CD4-positive, alpha-beta T cell treated with Interferon gamma for 1 hour (primary cell): ENCODE results near the gene SPEF1.

Experiments used
- DNase-seq: peaks from one replicate; pipeline ENCODE4 v3.0.0-alpha.2; 2020

Gene SPEF1

DNA sequence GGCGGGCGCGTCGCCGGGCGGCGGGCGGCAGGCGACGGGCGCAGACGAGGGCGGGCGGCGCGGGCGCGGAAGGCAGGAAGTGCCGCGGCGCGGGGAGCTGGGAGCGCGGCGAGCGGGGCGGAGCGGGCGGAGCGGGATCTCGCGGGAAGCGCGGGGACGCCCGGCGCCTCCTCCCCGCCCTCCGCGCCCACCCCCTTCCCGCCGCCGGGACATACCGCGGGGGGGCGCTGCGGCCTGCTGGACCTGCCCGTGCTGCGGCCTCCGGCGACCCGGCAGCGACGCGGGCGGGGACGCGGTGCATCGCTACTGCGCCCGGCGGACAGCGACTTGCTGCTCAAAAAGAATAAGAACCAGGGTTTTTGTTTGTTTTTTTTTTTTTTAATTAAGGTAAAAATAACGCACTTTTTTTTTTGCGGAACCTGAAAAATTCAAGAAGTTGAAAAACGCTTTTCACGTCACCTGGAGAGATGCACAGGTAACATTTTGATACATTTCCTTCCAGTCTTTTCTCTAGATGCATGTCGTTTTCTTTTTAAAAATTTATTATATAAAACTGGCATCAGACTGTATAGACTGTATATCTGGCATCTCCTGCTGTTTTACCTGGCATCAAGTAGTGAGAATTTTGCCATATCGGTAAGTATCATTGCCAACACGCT lies 5.5 kb upstream of the SPEF1 start, which contains the start of gene CENPB:
CENPB (minus strand) TSS at position 76 of the 659 bp plus-strand sequence. CDS start 257 bp downstream, outside the sequence.
- DNase-seq = peak; percentile 88

DNA sequence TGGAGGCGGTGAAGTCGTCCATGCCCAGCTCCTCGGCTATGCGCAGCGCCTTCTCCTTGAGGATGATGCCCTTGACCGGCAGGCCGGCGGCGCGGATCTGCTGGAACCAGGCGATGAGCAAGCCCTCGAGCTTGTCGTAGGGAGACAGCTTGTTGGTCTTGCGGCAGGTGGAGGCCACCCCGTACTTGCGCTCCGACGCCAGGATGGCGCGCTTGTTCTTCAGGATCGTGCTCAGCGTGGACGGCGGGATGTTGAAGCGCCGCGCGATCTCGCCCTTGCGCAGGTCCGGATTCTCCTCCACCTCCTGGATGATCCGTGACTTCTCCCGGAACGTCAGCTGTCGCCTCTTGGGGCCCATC lies 4.9 kb upstream of the SPEF1 start:
- DNase-seq = peak; percentile 30

DNA sequence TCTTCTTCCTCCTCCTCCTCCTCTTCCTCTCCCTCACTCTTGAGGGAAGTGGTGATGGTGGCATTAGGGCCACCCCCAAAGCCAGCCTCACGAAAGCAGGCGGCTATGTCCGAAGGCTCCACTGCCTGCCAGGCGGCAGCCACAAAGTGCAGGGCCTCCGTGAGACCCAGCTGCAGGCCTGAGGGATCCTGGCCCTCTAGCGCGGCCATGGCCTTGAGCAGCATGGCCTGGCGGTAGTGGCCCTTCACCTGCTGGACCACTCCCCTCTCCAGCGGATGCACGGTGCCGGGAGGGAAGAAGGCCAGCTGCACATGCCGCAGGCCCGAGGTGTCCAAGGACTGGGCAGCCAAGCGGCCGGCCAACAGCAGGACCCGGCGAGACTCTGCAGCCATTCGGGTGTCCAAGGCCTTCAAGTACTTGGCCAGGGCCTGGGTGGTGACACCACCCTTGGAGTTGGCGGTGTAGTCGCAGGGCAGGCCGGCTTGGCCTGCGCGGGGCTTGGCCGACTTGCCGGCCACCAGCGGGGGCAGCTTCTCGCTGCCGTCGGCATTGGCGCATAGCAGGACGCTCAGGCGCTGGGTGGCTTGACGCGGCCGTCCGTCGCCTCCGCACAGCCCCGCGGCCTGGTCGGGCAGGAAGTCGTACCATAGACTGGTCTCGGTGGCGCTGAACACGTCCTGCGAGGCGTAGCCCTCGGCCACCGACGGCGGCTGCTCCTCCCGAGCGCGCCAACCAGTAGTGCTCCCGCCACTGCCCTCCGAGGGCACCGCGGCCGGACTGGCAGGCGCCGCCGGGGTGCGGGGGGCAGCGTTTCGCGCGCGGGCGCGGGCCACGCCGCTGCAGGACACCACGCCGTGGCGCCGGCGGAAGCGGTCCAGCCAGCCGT lies 4.2 kb upstream of the SPEF1 start:
- DNase-seq = no peak

DNA sequence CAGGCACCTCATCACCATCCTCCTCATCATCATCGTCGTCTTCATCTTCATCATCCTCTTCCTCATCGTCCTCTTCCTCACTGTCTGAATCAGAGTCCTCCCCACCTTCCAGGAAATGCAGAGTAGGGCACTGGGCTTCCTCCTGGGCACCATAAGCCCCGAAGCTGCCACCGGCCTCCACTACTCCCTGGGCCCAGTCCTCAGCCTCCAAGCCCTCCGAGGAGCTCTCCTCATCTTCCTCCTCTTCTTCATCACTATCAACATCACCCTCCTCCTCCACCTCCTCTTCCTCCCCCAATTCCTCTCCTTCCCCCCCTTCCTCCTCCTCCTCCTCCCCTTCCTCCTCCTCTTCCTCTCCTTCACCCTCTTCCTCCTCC lies 3.6 kb upstream of the SPEF1 start:
- no peak for DNase-seq

DNA sequence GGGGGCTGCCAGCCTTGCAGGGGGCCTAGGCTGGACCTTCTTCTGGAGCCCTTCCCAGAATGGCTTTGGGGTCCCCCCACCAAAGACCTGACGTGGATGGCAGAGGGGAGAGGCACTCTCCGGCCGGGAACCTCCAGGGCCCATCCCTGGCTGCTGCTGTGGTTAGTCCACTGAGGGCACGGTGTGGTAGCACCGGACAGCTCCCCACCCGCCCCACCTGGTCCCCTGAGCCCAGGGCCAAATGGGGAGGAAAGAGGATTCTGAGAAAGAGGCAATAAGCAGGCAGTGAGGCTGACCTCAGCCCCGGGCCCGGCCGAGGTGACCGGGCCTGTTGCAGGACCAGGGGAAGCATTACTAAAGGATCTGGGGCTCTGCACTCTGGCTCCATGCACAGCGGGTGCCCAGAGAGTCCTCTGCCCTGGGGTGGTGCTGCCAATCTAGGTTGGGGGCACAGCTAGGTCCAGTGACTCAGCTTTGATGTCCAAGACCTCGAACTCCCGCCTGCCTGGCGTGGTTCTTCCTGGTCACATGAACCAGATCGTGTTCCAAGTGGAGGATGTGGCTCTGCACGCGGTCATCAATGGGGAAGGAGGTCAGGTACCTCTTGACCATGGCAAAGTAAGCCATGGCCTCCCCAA lies 3.1 kb upstream of the SPEF1 start:
- DNase-seq = no peak

DNA sequence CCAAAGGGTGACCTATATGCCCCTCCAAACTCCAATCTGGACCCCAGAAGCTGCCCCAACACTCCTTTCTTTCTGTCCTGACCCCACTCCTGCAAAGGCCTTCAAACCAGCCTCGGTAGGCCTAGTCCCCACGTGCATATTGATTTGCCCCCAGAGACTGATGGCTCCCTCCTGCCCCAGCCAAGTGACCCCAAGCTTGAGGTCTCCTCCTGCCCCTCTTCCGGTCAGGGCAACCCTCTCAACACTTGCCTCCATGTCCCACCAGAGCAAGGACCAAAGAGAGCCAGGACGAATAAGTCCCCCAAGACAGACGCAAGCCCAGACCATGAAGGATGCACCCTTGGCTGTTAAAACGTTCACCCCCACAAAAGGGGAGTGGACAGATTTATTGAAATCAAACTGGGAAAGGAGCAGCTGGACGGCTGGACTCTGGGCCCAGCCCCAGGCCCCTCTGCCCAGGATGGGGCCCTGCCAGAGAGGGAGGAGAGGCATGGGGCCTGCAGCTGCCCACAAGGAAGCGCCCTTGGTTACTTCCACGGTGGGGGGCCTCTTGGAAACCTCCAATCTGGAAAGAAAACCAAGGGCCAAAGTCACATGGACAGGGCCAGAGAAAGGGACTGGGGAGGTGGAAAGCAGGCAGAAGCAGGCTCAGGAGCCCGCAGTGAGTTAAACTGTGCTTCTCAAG lies 2.4 kb upstream of the SPEF1 start:
- no peak for DNase-seq

DNA sequence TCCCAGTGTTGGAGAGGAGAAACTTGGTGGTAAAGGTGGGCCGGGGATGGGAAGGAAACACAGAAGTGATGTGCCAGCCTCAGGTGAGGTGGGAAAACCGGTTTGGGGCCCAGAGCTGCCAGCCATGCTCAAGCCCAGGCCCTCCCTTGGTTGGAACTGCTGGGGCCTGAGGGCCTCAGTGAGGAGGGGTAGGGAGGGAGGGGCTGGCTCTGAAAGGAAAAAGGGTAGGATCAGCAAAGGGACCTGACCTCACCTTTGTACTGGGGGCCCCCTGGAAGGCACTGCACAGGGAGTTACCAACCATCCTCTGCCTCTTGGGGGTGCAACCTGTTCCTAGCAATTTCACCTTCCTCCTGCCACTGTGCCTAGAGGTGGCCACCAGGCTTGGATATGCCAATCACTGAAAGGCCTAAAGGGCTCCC lies 1.8 kb upstream of the SPEF1 start:
- DNase-seq = no peak

DNA sequence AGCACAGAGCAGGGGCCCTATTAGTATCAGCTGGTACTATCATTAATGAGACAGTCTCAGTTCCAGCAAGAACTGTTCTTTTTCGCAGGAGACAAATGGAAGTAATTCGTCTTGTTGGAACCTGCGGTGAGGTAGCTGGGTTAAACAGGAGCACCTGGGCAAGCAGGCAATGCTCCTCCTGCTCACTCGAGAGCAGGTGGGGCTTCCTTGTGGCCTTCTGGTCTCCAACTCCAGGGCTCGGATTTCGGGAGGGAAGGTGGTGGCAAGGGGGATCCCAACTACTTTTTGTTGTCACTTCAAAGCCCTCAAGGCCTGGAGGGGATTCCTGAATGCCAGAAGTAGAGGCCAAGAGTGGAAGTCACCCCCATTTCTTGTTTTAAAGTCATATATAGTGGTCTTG lies 1.3 kb upstream of the SPEF1 start:
- no peak for DNase-seq

DNA sequence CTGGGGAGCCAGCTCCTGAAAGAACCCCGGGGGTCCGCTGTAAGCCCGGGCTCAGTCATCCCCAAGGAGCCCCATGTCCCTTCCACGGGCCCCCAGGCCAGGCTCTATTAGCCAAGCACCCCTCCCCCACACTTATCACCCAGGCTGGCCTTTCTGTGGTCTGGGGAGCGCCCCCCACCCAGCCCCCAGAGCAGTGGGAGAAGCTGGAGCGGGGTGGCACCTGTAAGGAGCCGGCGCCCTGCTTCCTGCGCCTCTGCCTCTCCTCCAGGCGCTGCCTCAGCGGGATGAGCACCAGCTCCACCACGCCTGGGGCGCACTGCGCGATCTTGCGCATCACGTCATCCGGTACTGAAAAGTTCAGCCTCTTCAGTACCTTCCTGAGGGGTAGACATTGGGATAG lies 2.3 kb downstream of the SPEF1 start:
- no peak for DNase-seq

DNA sequence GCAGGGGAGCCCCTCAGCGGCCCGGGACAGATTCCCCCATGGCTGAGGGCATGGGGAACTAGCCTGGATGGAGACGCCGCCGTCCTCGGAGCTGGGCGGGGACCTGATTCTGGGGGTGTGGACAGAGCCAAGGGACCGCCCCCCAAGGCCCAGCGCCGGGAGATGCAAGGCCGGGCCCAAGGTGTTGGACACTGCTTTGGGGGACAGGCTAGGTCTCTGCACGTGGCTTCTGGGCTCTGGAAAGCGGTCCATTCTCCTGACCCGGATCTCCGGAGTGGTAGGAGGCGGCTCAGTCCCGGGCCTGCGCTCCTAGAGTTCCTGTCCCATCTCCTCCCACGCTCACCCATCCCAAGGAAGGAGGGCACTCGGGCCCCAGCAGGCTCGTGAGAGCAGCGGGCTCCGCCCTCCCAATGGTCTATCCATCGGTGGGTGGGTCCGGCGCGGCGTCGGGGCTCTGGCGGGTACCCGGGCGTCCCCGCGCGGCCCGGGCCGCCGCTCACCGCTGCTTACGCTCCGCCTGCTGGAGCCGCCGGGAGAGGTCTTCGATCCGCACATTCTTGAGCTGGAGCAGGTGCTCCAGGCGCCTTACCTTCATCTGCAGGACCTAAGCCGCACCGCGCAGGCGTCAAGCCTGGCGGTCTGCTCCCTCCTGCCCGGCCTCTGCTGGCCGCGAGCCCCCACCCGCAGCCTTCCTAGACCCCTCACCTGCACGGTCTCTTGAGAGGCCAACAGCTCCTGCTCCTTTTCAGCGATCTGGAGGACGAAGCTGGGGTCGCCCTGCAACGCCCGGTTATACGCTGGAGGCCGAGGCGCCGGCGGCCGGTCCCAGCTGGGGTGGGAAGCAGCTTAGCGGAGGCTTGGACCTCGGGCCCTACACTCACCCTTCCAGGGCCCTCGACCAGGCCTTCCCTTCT lies 3.3 kb downstream of the SPEF1 start:
- DNase-seq = peak; percentile 52

DNA sequence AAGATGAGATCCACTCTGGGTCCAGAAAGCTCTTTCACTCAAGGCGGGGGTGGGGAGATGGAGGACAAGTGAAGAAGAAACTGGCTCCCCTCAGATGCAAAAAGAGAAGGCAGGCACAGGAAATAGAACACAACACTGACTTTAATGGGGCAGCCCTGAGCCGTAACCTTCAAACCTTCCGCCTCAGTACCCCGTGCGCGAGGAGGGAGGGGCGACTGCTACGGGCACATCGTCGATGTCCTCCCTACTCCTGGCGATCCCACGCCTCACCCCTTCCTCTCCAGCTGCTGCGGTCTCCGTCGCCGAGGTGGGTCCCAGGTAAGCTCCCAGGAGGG lies 3.9 kb downstream of the SPEF1 start:
- no peak for DNase-seq

DNA sequence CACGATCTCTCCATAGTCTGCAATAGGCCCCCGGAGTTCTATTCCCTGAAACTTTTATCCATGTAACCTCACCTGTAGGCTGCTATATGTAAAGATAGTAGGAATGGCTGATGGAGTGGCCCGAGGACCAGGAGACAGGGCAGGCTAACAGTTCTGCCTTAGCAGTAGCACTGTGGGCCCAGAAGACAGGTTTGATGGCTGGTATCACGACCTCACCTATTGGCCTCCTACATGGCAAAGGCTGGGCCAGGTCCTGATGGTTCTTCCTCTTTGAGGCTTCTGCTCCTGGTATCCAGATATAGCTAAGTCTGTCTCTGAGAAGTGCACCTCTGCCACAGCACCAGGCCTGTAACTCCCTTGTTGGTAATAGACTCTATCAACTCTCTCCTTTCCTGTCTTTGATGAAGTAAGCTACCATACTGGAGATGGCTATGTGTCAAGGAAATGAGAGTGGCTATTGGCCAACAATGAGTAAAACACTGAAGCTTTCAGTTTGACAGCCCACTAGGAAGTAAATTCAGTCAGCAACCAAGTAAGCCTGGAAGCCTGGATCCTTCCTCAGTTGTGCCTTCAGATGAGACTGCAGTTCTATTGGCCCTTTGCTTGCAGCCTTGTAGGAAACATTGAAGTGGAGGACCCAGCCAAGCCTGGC lies 5.7 kb downstream of the SPEF1 start:
- no peak for DNase-seq

DNA sequence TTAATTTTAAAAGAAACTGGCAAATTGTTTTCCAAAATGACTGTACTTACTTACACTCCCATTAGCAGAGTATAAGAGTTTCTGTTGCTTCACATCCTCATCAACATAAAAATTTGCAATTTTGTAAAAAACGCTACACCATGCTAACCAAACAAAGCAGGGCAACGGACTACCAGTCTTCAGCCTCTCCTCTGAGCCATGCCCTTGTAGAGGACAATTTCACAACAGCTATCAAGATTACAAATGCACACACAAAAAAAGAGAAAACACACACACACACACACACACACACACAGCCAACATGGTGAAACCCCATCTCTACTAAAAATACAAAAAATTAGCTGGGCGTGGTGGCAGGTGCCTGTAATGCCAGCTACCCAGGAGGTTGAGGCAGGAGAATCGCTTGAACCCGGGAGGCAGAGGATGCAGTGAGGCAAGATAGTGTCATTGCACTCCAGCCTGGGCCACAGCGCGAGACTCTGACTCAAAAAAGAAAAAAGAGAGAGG lies 9.6 kb downstream of the SPEF1 start:
- DNase-seq = no peak

DNA sequence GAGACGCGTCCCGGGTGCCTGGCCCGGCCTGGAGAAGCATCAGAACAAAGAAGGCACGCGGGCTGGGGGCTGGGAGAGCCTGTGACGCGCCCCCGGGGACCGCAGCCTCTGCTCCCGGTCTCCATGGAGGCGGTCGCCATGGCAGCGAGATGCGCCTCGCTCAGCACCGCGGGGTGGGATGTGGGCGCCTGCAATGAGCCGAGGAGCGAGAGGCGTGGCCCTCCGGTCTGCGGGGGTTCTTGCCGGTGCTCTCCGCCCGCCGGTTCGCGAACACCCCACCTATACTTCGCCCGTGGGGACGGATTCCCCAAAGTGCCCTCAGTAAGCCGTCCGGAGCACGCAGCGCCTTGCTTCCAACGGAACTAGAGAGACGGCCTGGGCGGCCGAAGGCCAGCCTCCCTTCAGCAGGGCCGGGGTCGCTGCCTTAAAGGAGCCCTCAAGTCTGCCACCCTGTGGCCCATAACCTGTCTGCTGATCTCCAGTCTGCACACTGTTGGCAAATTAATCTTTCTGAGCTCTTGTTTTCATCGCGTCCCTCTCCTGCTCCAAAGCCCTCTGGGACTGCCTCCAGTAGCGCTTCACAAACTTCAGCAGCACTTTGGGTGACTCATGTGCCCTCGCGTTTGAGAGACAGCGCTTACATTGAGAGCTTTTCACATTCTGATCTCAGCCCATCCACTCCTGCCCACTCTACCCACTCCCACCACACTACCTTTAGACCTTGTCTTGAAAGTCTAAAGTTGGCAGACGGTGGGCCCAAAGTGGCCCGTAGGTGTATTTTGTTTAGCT lies 12.7 kb downstream of the SPEF1 start:
- DNase-seq = peak; percentile 87

DNA sequence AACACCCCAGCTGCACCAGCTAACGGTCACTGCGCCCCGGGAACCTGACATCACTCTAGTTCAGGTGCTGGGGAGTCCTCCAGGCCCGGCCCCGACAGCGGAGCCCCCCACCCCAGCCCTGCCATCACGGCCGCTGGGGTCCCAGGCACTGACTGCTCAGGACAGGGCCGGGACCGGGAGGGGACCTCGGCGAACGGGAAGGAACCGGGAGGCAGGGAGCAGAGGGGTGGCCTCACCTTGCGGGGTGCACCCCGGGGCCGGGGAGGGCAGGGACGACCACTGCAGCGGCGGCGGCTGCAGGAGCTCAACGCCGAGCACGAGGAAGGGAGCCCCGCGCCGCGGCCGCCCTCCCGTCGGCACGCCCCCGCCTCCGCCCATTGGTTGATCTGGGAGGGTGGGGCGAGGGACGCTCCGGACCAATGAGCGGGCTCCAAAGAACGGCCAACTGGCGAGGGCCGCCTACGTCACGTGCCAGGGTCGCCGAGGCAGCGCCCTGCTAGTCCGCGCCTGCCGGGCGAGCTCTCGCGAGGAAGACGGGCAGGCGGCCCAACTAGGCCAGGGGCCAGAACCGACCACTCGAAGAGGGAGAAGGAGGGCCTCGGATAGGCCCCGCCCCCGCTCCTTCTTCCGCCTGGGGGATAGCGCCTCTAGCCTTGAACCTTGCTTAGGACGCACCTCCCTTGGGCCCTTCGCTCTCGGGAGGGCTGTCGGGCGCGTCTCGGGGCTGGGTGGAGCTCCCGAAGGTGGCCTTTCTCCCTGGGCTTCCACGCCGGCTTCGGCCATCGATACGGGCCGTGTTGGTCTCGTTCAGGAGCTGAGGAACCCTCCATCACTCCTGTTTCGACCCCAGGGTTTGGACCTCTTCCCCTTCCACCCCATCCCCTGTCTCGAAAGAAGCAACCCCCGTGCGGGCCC lies 13.6 kb downstream of the SPEF1 start, which contains the start of gene ADISSP:
ADISSP (minus strand) TSS at position 327 of the 915 bp plus-strand sequence. CDS start 7,653 bp downstream, outside the sequence.
- DNase-seq = peak; percentile 98

DNA sequence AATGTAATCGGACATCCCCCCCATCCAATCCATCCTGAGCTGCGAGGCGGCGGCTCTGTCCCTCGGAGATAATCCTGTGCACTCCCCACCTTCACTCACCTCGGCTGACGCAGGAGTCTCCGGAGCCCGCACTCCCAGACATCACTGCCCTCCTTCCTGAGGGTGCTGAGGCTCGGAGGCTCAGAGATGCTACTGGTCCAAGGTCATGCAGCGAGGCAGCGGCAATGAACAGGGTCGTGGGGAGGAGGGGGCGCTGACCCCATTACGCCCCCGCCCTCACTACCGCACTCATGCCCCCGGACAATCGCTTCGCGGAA lies 14.2 kb downstream of the SPEF1 start:
- DNase-seq = no peak

DNA sequence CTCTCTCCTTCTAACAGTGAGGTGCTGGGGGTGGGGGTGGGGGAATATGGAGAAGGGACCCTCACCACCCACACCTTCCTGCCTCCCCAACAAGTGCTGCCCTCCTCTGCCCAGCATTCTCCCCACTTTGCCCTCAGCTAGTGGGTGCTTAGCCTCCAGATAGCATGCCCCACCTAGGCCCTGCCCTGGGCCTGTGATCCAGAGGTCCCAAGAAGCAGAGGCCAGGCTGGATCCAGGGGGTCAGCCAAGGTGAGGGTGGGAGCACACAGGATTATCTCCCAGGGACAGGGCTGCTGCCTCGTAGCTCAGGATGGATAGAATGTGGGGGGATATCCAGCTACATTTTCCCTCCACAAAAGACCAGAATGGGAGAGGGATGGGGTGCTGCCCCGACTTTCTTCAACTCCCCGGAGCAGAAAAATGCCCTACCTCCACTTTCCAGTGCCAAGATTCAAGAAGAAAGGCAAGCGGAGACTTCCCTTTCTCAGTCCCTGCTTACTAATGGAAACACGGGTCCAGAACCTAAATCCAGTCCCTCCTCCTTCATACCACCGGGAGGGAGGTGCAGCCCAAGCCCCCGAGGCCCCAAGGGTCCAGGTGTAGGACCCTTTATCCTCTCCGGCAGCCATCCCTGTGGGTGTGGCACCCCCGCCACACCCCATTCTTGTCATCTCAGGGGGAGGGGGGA lies 14.7 kb downstream of the SPEF1 start:
- no peak for DNase-seq

DNA sequence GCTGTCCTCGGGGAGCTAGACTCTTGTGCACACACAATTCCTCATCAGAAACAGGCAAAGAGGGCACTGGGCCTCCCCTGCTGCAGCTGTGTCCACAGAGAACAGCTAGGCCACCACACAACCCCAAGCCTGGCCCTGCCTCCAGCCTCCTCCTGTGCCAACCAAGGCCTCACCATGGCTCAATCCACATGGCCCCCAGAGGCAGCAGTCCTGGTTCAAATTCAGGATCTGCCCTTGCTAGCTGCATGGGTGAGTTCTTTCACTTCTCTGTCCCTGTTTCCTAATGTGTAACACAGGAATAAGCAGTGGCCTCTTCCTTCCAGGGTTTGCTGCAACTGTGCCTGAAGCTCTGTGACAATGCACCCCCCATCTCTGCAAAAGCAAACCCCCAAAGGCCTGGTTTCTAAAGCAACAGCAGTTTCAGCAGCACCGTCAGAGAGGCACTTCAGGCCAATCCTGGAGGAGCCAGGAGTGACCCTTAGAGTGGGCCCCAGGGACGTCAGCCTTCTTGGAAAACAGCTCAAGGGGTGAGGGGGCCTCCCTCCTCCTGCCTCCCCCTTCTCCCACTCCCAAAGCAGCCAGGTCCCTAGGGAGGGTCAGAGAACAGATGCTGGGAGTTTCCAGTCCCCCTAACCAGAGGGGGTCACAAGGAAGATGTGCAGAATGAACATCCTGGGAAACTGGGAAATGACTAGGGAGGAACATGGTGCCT lies 15.9 kb downstream of the SPEF1 start:
- no peak for DNase-seq
